Caco-2 (cell line): ENCODE measurements around the gene WASHC3. TPM values are rescaled to one million over a fixed set of nuclear protein-coding genes. Genes with fewer than 3 reads are reported as not detected.
A peak's percentile ranks its signal among the peaks of the same experiment; 100 is the strongest.

Experiments
- BruUV-seq: library from RNA; stranded (reverse); fragments of 400-500 nt; replicated peaks from 2 replicates; lab custom pipeline; 2021; lab: Mats Ljungman, UMichigan
- CTCF ChIA-PET: fragments of 300-600 bp; sonication (Branson Sonifier 250); formaldehyde crosslinking; loops from one replicate; lab custom pipeline; 2022; ENCODE audit warnings: antibody characterized with exemption; lab: Charles Lee
- POLR2A ChIA-PET: fragments of 300-600 bp; sonication (Branson Sonifier 250); formaldehyde crosslinking; loops from one replicate; lab custom pipeline; 2022; ENCODE audit warnings: antibody characterized with exemption; lab: Charles Lee
- DNase-seq, 2 experiments: peaks; one replicate each; pipeline versions ENCODE4 v3.0.0 to v3.0.0-alpha.2; 2020 to 2022
- H3K27me3 ChIP-seq: replicated peaks from 2 replicates; pipeline ENCODE4 v1.6.0; 2011; ENCODE audit warnings: low read length; ENCODE audit not compliant: control insufficient read depth, insufficient read depth
- H3K36me3 ChIP-seq: 2 replicates; pipeline ENCODE4 v1.5.1; 2011; ENCODE audit warnings: low read length; ENCODE audit not compliant: control insufficient read depth, insufficient read depth
- H3K4me1 ChIP-seq: fragments of 250-450 bp; sonication (Bioruptor Pico); 2 replicates; pipeline ENCODE4 v1.5.1; 2020; ENCODE audit warnings: mild to moderate bottlenecking
- H3K4me3 ChIP-seq: 2 replicates; pipeline ENCODE4 v1.5.1; 2011; ENCODE audit warnings: low read depth, mild to moderate bottlenecking, control low read depth, low read length
- H3K9me3 ChIP-seq: fragments of 250-450 bp; sonication (Bioruptor Pico); 2 replicates; pipeline ENCODE4 v1.5.1; 2020; ENCODE audit warnings: mild to moderate bottlenecking, moderate library complexity
- H3K27ac Mint-ChIP-seq: one replicate; pipeline ENCODE4 v1.8.0; 2022; ENCODE audit warnings: mixed read lengths; ENCODE audit not compliant: unreplicated experiment
- H3K27me3 Mint-ChIP-seq: one replicate; pipeline ENCODE4 v1.8.0; 2022; ENCODE audit warnings: mixed read lengths; ENCODE audit not compliant: insufficient read depth, unreplicated experiment
- H3K36me3 Mint-ChIP-seq: one replicate; pipeline ENCODE4 v1.8.0; 2022; ENCODE audit warnings: mild to moderate bottlenecking, mixed read lengths; ENCODE audit not compliant: insufficient read depth, unreplicated experiment
- H3K4me1 Mint-ChIP-seq: one replicate; pipeline ENCODE4 v1.8.0; 2022; ENCODE audit warnings: low read depth, mixed read lengths; ENCODE audit not compliant: unreplicated experiment
- H3K4me3 Mint-ChIP-seq: one replicate; pipeline ENCODE4 v1.8.0; 2022; ENCODE audit warnings: mild to moderate bottlenecking, moderate library complexity, mixed read lengths; ENCODE audit not compliant: unreplicated experiment
- H3K9me3 Mint-ChIP-seq: one replicate; pipeline ENCODE4 v1.8.0; 2022; ENCODE audit warnings: mixed read lengths; ENCODE audit not compliant: unreplicated experiment
- intact Hi-C: fragments of 100-400 bp; cut with micrococcal nuclease; formaldehyde crosslinking; loops from one replicate; pipeline ENCODE4 v1.10.0; 2022; ENCODE audit not compliant: unreplicated experiment
- total RNA-seq: library from RNA; stranded (reverse); gene quantifications from 2 replicates; pipeline ENCODE4 v1.2.3, GENCODE V29; 2022
- TF ChIP-seq, protein P1 (sequence below), 2 experiments: fragments of 200-600 bp in 1 of 2; IDR thresholded peaks; 1 replicate in 1 of 2; 2 replicates in 1 of 2; pipeline versions ENCODE4 v1.5.1 to v1.8.0; 2011 to 2022; ENCODE audit warnings: antibody characterized with exemption in 1 of 2, control low read depth in 1 of 2, inconsistent platforms in 1 of 2, low read depth in 1 of 2, low read length in 1 of 2, mild to moderate bottlenecking in 1 of 2, moderate library complexity in 1 of 2; ENCODE audit not compliant: insufficient read depth in 1 of 2, severe bottlenecking in 1 of 2, unreplicated experiment in 1 of 2

Gene WASHC3
- total RNA-seq, 1 experiment from 2014 or later: 40.4 TPM

DNA sequence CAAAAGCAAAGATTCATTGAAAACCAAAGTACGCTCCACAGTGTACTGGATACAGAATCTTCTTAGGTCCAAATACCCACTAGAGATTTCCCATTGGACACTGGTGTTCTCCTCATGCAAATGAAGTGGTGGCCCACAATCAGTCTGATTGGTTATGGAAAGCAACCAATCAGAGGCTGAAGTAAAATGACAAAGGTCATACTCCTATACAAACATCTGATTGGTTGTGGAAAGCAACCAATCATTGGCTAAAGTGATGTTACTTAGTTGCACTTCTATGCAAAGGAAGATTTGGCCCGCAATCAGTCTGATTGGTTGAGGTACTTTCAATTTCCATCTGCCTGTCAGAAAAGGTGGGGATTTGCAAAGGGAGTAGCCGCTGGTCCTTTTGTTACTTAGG, 1.3 kb upstream of the WASHC3 start:
- Histone ChIP-seq H3K4me3 (no peak overlapping the region), H3K36me3 (no peaks in the 10 kb centered on the region), H3K27me3 (no peaks in the 10 kb centered on the region), H3K4me1 (peaks cover 20% of the 10 kb centered on the region), H3K9me3 (no peaks in the 10 kb centered on the region)
- peak in 1 of 2 experiments; percentile 36 for DNase-seq
- H3K36me3 Mint-ChIP-seq: peaks cover 12% of the 10 kb centered on the region
- peak overlapping the region; percentile 94 for H3K27ac Mint-ChIP-seq
- H3K27me3 Mint-ChIP-seq: no peaks in the 10 kb centered on the region
- no TSS peak for BruUV-seq
- H3K4me3 Mint-ChIP-seq: peak overlapping the region; percentile 22
- intact Hi-C loops: no loop called here
- H3K9me3 Mint-ChIP-seq: no peaks in the 10 kb centered on the region
- POLR2A ChIA-PET: no interaction called here
- TF ChIP-seq, protein P1, sequence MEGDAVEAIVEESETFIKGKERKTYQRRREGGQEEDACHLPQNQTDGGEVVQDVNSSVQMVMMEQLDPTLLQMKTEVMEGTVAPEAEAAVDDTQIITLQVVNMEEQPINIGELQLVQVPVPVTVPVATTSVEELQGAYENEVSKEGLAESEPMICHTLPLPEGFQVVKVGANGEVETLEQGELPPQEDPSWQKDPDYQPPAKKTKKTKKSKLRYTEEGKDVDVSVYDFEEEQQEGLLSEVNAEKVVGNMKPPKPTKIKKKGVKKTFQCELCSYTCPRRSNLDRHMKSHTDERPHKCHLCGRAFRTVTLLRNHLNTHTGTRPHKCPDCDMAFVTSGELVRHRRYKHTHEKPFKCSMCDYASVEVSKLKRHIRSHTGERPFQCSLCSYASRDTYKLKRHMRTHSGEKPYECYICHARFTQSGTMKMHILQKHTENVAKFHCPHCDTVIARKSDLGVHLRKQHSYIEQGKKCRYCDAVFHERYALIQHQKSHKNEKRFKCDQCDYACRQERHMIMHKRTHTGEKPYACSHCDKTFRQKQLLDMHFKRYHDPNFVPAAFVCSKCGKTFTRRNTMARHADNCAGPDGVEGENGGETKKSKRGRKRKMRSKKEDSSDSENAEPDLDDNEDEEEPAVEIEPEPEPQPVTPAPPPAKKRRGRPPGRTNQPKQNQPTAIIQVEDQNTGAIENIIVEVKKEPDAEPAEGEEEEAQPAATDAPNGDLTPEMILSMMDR (IDR thresholded peaks at IDR 0.05; ENCODE audit: insufficient read depth in 1 of 2, low read depth in 1 of 2, low read length in 1 of 2, severe bottlenecking in 1 of 2, unreplicated experiment in 1 of 2): no peak
- CTCF ChIA-PET: no interaction called here
- peaks cover 8% of the 10 kb centered on the region for H3K4me1 Mint-ChIP-seq

DNA sequence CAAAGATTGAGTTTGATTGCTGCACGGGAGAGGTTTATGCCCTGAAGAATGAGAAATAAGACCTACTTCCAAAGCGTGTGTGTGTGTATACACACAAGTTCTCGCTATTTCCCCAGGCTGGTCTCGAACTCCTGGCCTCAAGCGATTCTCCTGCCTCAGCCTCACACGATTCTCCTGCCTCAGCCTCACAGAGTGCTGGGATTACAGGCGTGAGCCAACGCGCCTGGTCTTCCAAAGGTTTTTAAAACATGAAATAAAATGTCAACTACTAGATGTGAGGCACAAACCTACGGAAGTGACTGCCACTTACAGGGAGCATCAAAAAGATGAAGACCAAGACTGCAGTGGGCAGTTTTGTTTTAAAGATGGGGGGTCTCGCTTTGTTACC, 622 bp upstream of the WASHC3 start:
- POLR2A ChIA-PET: interaction anchor here (0.5 to 1.0 kb wide), 3 partner anchors 35 to 363 kb away, joined by 3 to 6 read pairs (median 3); partner anchors contain the start of genes NUP37 and PARPBP
- CTCF ChIA-PET: interaction anchor here (0.6 to 0.8 kb wide), 2 partner anchors 116 to 122 kb away, joined by 3 to 4 read pairs; no protein-coding TSS in a partner anchor
- Histone ChIP-seq H3K9me3 (no peaks in the 10 kb centered on the region), H3K4me3 (peak overlapping the region; percentile 22), H3K36me3 (no peaks in the 10 kb centered on the region), H3K27me3 (no peaks in the 10 kb centered on the region), H3K4me1 (peaks cover 20% of the 10 kb centered on the region)
- Mint-ChIP-seq H3K4me3 (peak overlapping the region; percentile 99), H3K27ac (peak overlapping the region; percentile 94), H3K27me3 (no peaks in the 10 kb centered on the region), H3K4me1 (peaks cover 8% of the 10 kb centered on the region), H3K36me3 (peaks cover 13% of the 10 kb centered on the region), H3K9me3 (no peaks in the 10 kb centered on the region)
- TF ChIP-seq, protein P1 (IDR thresholded peaks at IDR 0.05; ENCODE audit: insufficient read depth in 1 of 2, low read depth in 1 of 2, low read length in 1 of 2, severe bottlenecking in 1 of 2, unreplicated experiment in 1 of 2): no peak
- DNase-seq: no peak
- intact Hi-C loops: loop anchor here (1.0 kb wide), 1 partner anchor 58 kb away; the partner anchor contains the start of genes NUP37 and PARPBP
- BruUV-seq: no TSS peak

DNA sequence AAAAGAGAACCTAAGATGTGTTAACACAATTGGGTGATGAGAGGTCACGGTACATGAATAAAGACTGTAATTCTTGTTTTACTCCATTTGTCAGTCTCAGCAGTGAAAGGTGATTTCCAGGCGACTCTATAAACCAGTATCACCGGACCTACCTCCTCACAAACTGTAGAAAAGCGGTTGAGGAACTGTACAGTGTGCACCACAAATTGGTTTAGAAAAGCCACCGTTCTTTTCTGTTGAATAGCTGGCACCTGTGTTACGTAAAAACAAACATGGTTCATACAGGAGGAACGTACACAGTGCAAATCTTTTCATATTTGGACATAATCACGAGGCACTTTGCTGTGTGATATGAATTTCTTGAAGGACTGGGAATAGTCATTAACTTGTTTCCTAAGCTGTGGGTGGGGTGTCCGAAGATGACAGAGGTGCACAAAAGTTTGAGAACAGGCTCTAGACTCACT, 663 bp downstream of the WASHC3 start:
- Mint-ChIP-seq H3K9me3 (peaks cover 9% of the 10 kb centered on the region), H3K4me1 (peaks cover 8% of the 10 kb centered on the region), H3K4me3 (peak overlapping the region; percentile 99), H3K36me3 (peaks cover 24% of the 10 kb centered on the region), H3K27ac (peak overlapping the region; percentile 94), H3K27me3 (no peaks in the 10 kb centered on the region)
- intact Hi-C loops: no loop called here
- CTCF ChIA-PET: interaction anchor here (0.6 kb wide), 1 partner anchor 119 kb away, joined by 5 read pairs; no protein-coding TSS in a partner anchor
- DNase-seq: peak in 1 of 2 experiments; percentile 24
- POLR2A ChIA-PET: interaction anchor here (0.6 kb wide), 2 partner anchors 13 to 61 kb away, joined by 4 read pairs; no protein-coding TSS in a partner anchor
- no peaks in the 10 kb centered on the region for H3K9me3 ChIP-seq
- peaks cover 20% of the 10 kb centered on the region for H3K4me1 ChIP-seq
- H3K27me3 ChIP-seq: no peaks in the 10 kb centered on the region
- H3K36me3 ChIP-seq: no peaks in the 10 kb centered on the region
- TF ChIP-seq, protein P1 (IDR thresholded peaks at IDR 0.05; ENCODE audit: insufficient read depth in 1 of 2, low read depth in 1 of 2, low read length in 1 of 2, severe bottlenecking in 1 of 2, unreplicated experiment in 1 of 2): no peak
- BruUV-seq: no TSS peak
- peak overlapping the region; percentile 46 for H3K4me3 ChIP-seq
